GM19023 (cell line): ENCODE results near the gene GDF3.
"Not testable (repeated sequence)": the region's sequence is repeated elsewhere in the genome, so short reads cannot be mapped to it uniquely, and the experiment has no call there.

Source experiments
- ATAC-seq: cut with Tn5 transposase; IDR thresholded peaks from one replicate; pipeline ENCODE4 v1.9.1; 2021; ENCODE audit warnings: mild to moderate bottlenecking, moderate library complexity; ENCODE audit not compliant: unreplicated experiment

GDF3 gene

GRCh38 chr12:7668171-7668570 is 27.4 kb downstream of the GDF3 start:
- no peak for ATAC-seq

GRCh38 chr12:7667125-7667524 is 28.4 kb downstream of the GDF3 start:
- no peak for ATAC-seq

GRCh38 chr12:7666595-7666994 is 29.0 kb downstream of the GDF3 start:
- ATAC-seq, result no peak

GRCh38 chr12:7661741-7662140 is 33.8 kb downstream of the GDF3 start:
- no peak for ATAC-seq

GRCh38 chr12:7656121-7656520 is 39.5 kb downstream of the GDF3 start:
- ATAC-seq, result no peak

- ATAC-seq, result no peak
These were observed 45.5 kb downstream of the GDF3 start for GRCh38 chr12:7650091-7650490.

- no peak for ATAC-seq
These were observed 48.5 kb downstream of the GDF3 start for GRCh38 chr12:7647071-7647470.

GRCh38 chr12:7646178-7646475 is 49.4 kb downstream of the GDF3 start:
- no peak for ATAC-seq

- ATAC-seq, result no peak
These were observed 50.0 kb downstream of the GDF3 start for GRCh38 chr12:7645395-7646177.

GRCh38 chr12:7642876-7643309 is 52.7 kb downstream of the GDF3 start:
- ATAC-seq, result no peak

- no peak for ATAC-seq
These were observed 53.3 kb downstream of the GDF3 start for GRCh38 chr12:7642287-7642686.

GRCh38 chr12:7640123-7640995 is 55.2 kb downstream of the GDF3 start:
- not testable (repeated sequence) for ATAC-seq
